Measurements from ENCODE around the gene MYO18A. TPM values are rescaled to one million over a fixed set of nuclear protein-coding genes. Genes with fewer than 3 reads are reported as not detected.
A peak's percentile ranks its signal among the peaks of the same experiment; 100 is the strongest.

Gene MYO18A
- total and polyA plus RNA-seq, 9 donors, result 23.0 to 53.9 (median 31.7) TPM

DNA sequence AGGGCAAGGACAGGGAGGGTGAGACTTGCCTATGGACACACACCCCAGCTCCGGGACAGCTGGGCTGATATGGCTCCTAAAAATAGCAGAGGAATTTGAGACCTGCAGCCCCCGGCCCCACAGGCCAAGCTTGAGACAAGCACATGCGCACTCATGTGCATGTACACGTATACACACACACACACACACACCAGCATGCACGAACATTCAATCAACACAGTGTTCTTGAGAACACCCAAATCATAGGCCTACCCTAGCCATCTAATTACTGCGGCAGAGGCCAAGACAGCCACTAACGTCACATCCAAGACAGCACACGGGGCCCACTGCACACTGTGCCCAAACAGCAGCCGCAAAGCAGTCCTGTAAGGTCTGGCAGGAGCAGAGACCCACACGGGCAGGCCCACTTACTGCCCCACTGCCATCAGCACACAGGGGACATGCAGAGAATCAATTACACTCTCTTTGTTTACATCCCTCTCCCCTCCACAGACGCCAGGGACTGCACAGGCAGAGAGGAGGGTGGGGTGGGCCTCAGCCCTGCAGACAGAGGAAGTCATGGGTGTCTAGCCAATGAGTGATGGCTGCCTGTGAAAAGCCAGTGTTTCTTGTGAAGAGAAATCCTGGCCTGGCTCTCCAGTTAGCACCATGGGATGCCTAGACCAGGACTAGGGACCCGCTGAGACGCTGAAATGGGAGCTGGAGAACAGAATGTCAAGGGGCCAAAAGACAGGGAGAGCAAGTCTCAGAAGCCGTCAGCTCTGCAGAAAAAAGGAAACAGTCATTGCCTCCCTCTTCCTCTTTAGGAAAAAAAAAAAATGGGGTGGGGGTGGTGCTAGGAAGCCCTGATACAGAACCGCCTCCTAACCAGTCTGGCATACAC, 39.3 kb downstream of the MYO18A start:
- H3K4me1 ChIP-seq (ENCODE audit: insufficient read depth), result peaks cover 11% of the 10 kb centered on the region
- H3K36me3 ChIP-seq, result no peaks in the 10 kb centered on the region

DNA sequence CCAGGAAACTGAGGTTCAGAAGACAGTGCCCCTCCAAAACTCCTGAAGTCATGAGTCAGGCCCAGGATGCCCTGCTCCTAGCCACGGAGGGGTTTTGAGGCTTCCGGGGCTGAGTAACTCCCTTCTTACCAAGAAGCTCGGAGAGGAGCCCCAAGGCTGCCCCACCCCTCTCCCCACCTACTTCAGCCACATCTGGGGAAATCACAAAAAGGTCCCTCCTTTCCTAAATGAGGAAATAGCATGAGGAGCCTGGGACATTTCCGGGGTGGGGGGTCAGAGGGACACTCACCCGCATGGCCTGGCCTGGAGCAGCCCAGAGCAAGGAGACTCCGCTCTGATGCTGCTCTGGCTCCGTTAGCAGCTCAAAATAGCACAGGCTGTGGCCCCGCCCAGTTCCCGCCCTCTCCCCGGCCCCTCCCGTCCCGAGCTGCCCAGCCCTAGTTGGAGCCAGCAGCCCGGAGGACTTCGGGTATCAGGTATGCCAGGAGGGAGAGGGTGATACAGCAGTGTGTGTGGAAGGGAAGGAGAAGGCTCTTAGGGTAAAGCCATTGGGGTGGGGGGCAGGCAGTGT, 40.1 kb downstream of the MYO18A start:
- TF ChIP-seq, protein P1, sequence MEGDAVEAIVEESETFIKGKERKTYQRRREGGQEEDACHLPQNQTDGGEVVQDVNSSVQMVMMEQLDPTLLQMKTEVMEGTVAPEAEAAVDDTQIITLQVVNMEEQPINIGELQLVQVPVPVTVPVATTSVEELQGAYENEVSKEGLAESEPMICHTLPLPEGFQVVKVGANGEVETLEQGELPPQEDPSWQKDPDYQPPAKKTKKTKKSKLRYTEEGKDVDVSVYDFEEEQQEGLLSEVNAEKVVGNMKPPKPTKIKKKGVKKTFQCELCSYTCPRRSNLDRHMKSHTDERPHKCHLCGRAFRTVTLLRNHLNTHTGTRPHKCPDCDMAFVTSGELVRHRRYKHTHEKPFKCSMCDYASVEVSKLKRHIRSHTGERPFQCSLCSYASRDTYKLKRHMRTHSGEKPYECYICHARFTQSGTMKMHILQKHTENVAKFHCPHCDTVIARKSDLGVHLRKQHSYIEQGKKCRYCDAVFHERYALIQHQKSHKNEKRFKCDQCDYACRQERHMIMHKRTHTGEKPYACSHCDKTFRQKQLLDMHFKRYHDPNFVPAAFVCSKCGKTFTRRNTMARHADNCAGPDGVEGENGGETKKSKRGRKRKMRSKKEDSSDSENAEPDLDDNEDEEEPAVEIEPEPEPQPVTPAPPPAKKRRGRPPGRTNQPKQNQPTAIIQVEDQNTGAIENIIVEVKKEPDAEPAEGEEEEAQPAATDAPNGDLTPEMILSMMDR (IDR thresholded peaks at IDR 0.05), result no peak
- TF ChIP-seq POLR2A (IDR thresholded peaks at IDR 0.05), result no peak
- TF ChIP-seq EP300 (IDR thresholded peaks at IDR 0.05), result no peak

More for the DNA sequence above, 39.3 kb downstream of the MYO18A start:
- no peaks in the 10 kb centered on the region for H3K27me3 ChIP-seq
- peak overlapping the region; percentile 66 to 73 for H3K27ac ChIP-seq
- TF ChIP-seq EP300 (IDR thresholded peaks at IDR 0.05) (no peak), POLR2A (IDR thresholded peaks at IDR 0.05) (no peak)
- TF ChIP-seq, protein P1 (IDR thresholded peaks at IDR 0.05), result no peak
- peak in 2 of 5 donors; percentile 52 to 55 for DNase-seq
- H3K4me3 ChIP-seq, result peak overlapping the region; percentile 38
- no peaks in the 10 kb centered on the region for H3K9me3 ChIP-seq
- WGBS, 3 donors, result 24 to 39% (median 36%) methylated on average over 15 of the region's 15 CpGs
- intact Hi-C loops (cut with DNase I), result loop anchor here in 3 of 4 donors (10.0 kb wide), 2 partner anchors 74 to 154 kb away; partner anchors contain the start of gene NUFIP2 (in 2 of the 3)

DNA sequence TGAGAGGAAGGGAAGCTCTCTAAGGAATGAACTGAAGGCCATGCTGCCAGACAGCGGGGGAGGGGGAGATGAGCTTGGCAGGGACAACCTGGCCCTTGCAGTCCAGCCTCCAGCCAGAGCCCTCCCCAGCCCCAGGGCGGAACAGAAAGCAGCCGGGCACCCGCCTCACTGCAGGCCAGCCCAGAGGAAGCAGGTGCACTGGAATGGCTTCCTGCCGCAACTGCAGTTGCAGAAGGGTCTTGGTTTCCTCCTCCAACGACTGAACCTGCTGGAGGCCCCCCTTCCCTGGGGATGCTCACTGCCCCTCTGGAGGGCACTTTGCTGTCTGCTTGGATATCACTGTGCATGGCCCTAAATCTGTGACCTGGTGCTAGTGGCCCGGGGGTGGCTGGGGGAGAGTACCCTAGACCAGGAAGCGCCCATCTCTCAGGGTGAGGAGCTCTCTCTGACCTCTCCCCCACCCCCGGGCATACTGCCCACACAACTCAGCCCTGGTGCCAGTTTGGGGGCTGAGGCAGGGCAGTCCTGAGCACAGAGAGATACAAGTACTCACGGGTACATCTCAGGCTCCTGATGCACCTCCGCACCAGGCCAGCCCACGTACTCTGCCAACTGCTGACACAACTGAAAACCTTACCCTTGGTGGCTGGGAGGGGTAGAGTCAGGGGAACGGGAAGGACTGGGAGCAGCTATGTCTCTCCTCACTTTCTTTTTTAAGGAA, 41.1 kb downstream of the MYO18A start:
- peaks cover 11% of the 10 kb centered on the region for H3K4me1 ChIP-seq (ENCODE audit: insufficient read depth)
- DNase-seq, result peak in 2 of 5 donors; percentile 53 to 64
- H3K27ac ChIP-seq, result peak overlapping the region; percentile 66 to 73
- WGBS, 3 donors, result 45 to 63% (median 57%) methylated on average over 12 to 13 of the region's 13 CpGs
- TF ChIP-seq, protein P1 (IDR thresholded peaks at IDR 0.05), result no peak
- TF ChIP-seq POLR2A (IDR thresholded peaks at IDR 0.05), result no peak
- no peak for TF ChIP-seq EP300 (IDR thresholded peaks at IDR 0.05)
- H3K9me3 ChIP-seq, result no peaks in the 10 kb centered on the region
- no peaks in the 10 kb centered on the region for H3K36me3 ChIP-seq
- H3K4me3 ChIP-seq, result no peak overlapping the region
- intact Hi-C loops (cut with DNase I), result no loop called here
- H3K27me3 ChIP-seq, result no peaks in the 10 kb centered on the region

More for the DNA sequence above, 40.1 kb downstream of the MYO18A start:
- Histone ChIP-seq H3K27me3 (no peaks in the 10 kb centered on the region), H3K4me3 (peak overlapping the region; percentile 38), H3K9me3 (no peaks in the 10 kb centered on the region), H3K36me3 (no peaks in the 10 kb centered on the region), H3K27ac (peak overlapping the region; percentile 66 to 73), H3K4me1 (ENCODE audit: insufficient read depth) (peaks cover 11% of the 10 kb centered on the region)
- peak; percentile 81 to 88 (median 85) for DNase-seq
- 1 to 2% (median 2%) methylated on average over 6 to 14 of the region's 14 CpGs for WGBS, 3 donors
- intact Hi-C loops (cut with DNase I), result loop anchor here in 3 of 4 donors (10.0 kb wide), 2 partner anchors 75 to 155 kb away; partner anchors contain the start of gene NUFIP2 (in 2 of the 3)
